ENCODE measurements around the gene CHAC1.

- no peak for TF ChIP-seq EZH2 (IDR thresholded peaks at IDR 0.05; ENCODE audit: borderline replicate concordance, low read depth, low read length, poor library complexity, severe bottlenecking)
- TF ChIP-seq CTCF (conservative IDR thresholded peaks at IDR 0.05; ENCODE audit: low read depth, low read length) = no peak
Observed at GRCh38 chr15:40936234-40936708, 17.0 kb upstream of the CHAC1 start.
